Measurements from ENCODE around the gene ORAI1.
A peak's percentile ranks its signal among the peaks of the same experiment; 100 is the strongest.

The ORAI1 gene

DNA sequence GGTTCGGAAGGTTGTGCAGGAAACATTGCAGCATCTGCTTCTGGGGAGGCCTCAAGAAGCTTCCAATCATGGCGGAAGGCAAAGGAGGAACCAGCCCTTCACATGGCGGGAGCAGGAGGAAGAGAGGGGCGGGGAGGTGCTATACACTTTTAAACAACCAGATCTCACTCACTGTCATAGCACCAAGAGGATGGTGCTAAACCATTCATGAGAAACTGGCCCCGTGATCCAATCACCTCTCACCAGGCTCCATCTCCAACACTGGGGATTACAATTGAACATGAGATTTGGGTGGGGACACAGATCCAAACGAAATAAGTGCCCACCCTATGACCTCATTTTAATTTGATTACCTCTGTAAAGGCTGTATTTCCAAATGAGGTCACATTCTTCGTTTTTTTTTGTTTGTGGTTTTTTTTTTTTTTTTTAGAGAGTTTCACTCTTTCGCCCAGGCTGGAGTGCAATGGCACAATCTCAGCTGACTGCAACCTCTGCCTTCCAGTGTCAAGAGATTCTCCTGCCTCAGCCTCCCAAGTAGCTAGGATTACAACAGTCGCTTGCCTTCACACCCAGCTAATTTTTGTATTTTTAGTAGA, 11.4 kb upstream of the ORAI1 start:
- no peak for DNase-seq (ENCODE audit: extremely low spot score)
- TF ChIP-seq, protein P1, sequence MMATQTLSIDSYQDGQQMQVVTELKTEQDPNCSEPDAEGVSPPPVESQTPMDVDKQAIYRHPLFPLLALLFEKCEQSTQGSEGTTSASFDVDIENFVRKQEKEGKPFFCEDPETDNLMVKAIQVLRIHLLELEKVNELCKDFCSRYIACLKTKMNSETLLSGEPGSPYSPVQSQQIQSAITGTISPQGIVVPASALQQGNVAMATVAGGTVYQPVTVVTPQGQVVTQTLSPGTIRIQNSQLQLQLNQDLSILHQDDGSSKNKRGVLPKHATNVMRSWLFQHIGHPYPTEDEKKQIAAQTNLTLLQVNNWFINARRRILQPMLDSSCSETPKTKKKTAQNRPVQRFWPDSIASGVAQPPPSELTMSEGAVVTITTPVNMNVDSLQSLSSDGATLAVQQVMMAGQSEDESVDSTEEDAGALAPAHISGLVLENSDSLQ (IDR thresholded peaks at IDR 0.05) = no peak
- no peak for TF ChIP-seq FOXK2 (IDR thresholded peaks at IDR 0.05)
- no peak for TF ChIP-seq L3MBTL2 (conservative IDR thresholded peaks at IDR 0.05)
- no peak for TF ChIP-seq SP1 (IDR thresholded peaks at IDR 0.05)
- no peak for TF ChIP-seq SUZ12 (IDR thresholded peaks at IDR 0.05)
- TF ChIP-seq ZNF384 (IDR thresholded peaks at IDR 0.05) = peak; percentile 73
- ChIA-PET CTCF (no interaction called here), POLR2A (no interaction called here)

DNA sequence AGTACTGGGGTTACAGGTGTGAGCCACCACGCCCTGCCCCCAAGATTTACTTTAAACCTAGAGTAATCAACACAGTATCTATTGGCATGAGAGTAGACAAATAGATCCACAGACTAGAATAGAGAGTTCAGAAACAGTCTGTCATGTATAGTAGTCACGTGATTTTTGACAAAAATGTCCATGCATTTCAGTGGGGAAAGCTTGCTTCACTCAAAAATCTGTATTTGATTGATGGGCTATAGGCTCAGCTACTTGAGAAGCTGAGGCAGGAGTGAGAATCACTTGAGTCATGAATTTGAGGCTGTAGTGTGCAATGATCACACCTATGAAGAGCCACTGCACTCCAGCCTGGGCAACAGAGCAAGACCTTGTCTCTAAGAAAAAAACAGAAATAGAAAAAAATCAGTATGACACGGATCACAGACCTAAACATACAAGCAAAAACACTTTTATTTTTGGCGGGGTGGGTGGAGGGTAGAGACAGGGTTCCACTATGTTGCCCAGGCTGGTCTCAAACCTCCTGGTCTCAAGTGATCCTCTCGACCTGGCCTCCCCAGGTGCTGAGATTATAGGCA, 7.6 kb upstream of the ORAI1 start:
- ChIA-PET CTCF (no interaction called here), POLR2A (no interaction called here)
- TF ChIP-seq SP1 (IDR thresholded peaks at IDR 0.05) (no peak), FOXK2 (IDR thresholded peaks at IDR 0.05) (no peak), FOXA1 (IDR thresholded peaks at IDR 0.05) (no peak), SUZ12 (IDR thresholded peaks at IDR 0.05) (no peak), ARNT (IDR thresholded peaks at IDR 0.05) (no peak), BHLHE40 (IDR thresholded peaks at IDR 0.05; ENCODE audit: borderline replicate concordance) (no peak), FOXM1 (IDR thresholded peaks at IDR 0.05; ENCODE audit: borderline replicate concordance) (no peak), L3MBTL2 (conservative IDR thresholded peaks at IDR 0.05) (no peak)
- DNase-seq (ENCODE audit: extremely low spot score) = no peak

DNA sequence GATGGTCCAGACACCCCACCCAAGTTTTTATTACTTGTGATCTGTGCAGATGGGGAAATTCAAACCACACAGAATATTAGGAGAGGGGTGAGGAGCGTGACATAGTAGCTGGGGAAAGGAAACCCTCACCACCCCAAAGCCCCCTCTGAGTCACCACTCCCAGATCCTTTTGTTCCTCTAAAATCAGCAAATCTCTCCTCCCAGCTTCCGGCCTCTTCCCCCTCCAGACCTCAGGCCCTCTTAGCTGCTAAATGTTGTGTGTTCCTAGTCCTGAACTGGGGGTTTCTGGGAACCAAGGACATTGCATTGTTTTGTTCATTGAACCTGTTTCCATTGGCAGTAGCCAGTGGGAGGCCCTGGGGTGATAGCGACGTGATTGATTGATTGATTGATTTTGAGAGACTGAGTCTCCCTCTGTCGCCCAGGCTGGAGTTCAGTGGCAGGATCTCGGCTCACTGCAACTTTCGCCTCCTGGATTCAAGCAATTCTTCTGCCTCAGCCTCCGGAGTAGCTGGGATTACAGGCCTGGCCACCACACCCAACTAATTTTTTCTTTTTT, 5.9 kb upstream of the ORAI1 start:
- ChIA-PET POLR2A (no interaction called here), CTCF (interaction anchor here (1.6 kb wide), 1 partner anchor 68 kb away, joined by 5 read pairs; no protein-coding TSS in a partner anchor)
- TF ChIP-seq, protein P1 (IDR thresholded peaks at IDR 0.05) = no peak
- no peak for TF ChIP-seq SUZ12 (IDR thresholded peaks at IDR 0.05)
- TF ChIP-seq FOXA1 (IDR thresholded peaks at IDR 0.05) = no peak
- TF ChIP-seq SP1 (IDR thresholded peaks at IDR 0.05) = no peak
- no peak for TF ChIP-seq L3MBTL2 (conservative IDR thresholded peaks at IDR 0.05)
- no peak for DNase-seq (ENCODE audit: extremely low spot score)

DNA sequence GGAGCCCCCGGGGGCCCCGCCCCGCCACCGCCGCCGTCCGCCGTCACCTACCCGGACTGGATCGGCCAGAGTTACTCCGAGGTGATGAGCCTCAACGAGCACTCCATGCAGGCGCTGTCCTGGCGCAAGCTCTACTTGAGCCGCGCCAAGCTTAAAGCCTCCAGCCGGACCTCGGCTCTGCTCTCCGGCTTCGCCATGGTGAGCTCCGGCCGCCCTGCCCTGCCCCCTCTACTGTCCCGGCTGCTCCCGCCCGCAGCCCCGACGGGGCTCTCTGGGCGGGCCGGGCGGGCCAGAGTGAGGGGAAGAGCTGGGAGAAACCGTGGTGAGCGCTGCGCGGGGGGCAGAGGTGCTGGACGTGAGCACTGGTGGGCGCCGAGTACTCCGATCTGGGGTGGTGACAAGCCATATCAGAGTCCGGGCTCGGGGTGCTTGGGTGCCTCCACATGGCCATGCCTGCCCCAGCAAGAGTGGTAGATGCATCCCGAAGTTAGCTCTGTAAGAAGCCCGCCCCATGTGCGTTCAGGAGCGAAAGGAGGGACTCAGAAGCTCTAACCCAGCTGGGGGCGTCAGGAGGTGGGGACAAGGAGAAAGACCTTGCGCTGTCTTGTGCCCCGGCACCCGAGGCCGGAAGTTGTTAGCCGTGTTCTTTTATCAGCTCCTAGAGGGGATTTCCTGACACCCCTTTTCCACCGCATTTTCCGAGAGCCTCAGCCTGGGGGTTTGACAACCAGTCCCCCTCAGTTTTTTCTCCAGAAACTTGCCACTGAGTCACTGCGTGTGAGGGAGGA, 717 bp downstream of the ORAI1 start:
- ChIA-PET POLR2A (interaction anchor here (0.8 to 3.2 kb wide), 13 partner anchors 9 to 75 kb away, joined by 3 to 11 read pairs (median 6); partner anchors contain the start of gene MORN3), CTCF (interaction anchor here (0.5 to 1.6 kb wide), 6 partner anchors 41 to 74 kb away, joined by 3 to 7 read pairs (median 4); no protein-coding TSS in a partner anchor)
- TF ChIP-seq, protein P1 (IDR thresholded peaks at IDR 0.05) = no peak
- TF ChIP-seq L3MBTL2 (conservative IDR thresholded peaks at IDR 0.05) = 0 out of 2 replicates have a peak, but pooled peaks have one; percentile 30
- DNase-seq (ENCODE audit: extremely low spot score) = no peak

DNA sequence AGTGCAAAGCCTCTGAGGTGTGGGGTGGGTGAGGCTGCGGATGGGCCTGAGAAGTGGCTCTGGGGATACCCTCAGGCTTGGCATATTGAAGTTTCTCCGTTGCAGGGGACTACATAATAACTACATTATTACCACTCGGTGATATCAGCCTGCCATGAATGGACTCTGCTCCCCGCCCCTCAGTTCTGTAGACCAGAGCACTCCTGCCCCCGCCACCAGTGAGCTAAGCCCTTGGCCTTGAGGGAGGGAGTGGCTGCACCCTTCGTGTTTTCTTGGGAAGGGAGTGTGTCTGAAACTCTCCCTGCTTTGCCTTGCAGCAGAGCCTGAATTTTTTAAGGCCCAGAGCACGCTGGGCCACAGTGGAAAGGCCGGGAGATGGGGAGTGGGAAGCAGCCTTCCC, 1.7 kb downstream of the ORAI1 start:
- ChIA-PET CTCF (interaction anchor here (0.8 to 1.5 kb wide), 2 partner anchors 40 to 76 kb away, joined by 3 to 4 read pairs; no protein-coding TSS in a partner anchor), POLR2A (interaction anchor here (0.9 to 3.2 kb wide), 9 partner anchors 8 to 227 kb away, joined by 3 to 11 read pairs (median 4); no protein-coding TSS in a partner anchor)
- DNase-seq (ENCODE audit: extremely low spot score) = no peak
- no peak for TF ChIP-seq FOXA1 (IDR thresholded peaks at IDR 0.05)
- no peak for TF ChIP-seq ZNF384 (IDR thresholded peaks at IDR 0.05)
- no peak for TF ChIP-seq FOXM1 (IDR thresholded peaks at IDR 0.05; ENCODE audit: borderline replicate concordance)
- TF ChIP-seq BHLHE40 (IDR thresholded peaks at IDR 0.05; ENCODE audit: borderline replicate concordance) = no peak
- TF ChIP-seq FOXK2 (IDR thresholded peaks at IDR 0.05) = no peak
- no peak for TF ChIP-seq SUZ12 (IDR thresholded peaks at IDR 0.05)
- no peak for TF ChIP-seq SP1 (IDR thresholded peaks at IDR 0.05)
- no peak for TF ChIP-seq NFRKB (IDR thresholded peaks at IDR 0.05)

DNA sequence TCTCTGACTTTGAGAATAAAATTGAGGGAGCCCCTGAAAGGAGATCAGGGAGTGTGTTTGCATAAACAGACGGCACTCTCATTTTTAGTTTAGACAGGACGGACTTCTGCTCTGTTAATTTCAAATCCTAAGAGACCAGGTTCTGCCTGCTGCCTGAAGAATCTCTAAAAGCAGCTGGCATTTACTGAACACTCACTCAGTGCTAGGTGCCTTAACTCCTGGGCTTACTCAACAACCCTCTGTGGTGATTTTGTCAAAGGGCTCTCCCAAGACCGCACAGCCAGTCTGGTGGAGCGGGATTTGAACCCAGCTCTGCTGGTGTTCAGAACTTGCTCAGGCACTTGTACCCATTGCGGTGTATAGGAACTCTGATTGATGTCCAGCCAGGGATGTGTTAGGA, 2.2 kb downstream of the ORAI1 start:
- POLR2A ChIA-PET = interaction anchor here (0.9 to 2.0 kb wide), 3 partner anchors 29 to 228 kb away, joined by 3 to 5 read pairs (median 3); no protein-coding TSS in a partner anchor
- CTCF ChIA-PET = interaction anchor here (0.8 to 1.5 kb wide), 2 partner anchors 40 to 76 kb away, joined by 3 to 4 read pairs; no protein-coding TSS in a partner anchor
- DNase-seq (ENCODE audit: extremely low spot score) = no peak
- TF ChIP-seq FOXM1 (IDR thresholded peaks at IDR 0.05; ENCODE audit: borderline replicate concordance) (no peak), L3MBTL2 (conservative IDR thresholded peaks at IDR 0.05) (no peak), BHLHE40 (IDR thresholded peaks at IDR 0.05; ENCODE audit: borderline replicate concordance) (no peak)
- TF ChIP-seq, protein P1 (IDR thresholded peaks at IDR 0.05) = no peak

Data from HEK293T (cell line).